ENCODE results near the gene RASL12.

DNA sequence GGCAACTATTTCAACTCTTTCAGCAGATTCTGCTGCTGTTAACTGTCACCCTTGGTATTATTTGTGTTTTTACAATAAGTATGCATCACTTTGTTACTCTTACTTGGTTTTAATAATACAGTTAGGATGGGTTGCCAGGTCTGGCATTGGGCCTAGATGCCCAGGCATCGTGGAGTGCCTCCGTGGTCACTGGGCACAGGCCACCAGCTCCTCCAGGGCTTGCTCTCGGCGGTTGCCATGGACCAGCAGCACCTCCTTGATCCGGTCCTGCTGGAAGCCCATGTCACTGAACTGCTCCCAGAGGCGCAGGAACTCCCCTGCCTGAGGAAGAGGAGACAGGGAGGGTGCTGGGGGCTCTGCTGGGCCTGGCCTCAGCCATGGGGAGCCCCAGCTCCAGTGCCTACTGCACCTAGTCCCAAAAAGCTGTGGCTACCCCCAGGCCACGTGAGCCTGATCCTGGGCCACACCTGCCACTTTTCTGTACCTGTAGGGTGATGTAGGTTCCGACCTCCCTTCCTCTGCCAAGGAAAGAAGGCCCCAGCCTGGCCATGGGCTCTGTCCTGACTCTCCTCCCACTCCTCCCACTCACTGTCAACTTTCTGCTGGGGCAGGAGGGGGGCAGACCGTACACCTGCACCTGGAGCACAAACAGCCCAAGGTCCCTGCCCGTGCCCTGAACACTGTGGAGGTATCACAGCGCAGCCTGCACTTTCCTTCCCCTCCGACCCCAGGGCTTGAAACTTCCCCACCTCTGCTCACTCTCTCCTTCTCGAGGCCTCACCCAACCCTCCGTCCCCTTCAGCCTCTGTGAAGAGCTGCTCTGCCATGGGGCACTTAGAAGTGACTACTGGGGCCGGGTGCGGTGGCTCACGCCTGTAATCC, 25.4 kb upstream of the RASL12 start:
- TF ChIP-seq, protein P1, sequence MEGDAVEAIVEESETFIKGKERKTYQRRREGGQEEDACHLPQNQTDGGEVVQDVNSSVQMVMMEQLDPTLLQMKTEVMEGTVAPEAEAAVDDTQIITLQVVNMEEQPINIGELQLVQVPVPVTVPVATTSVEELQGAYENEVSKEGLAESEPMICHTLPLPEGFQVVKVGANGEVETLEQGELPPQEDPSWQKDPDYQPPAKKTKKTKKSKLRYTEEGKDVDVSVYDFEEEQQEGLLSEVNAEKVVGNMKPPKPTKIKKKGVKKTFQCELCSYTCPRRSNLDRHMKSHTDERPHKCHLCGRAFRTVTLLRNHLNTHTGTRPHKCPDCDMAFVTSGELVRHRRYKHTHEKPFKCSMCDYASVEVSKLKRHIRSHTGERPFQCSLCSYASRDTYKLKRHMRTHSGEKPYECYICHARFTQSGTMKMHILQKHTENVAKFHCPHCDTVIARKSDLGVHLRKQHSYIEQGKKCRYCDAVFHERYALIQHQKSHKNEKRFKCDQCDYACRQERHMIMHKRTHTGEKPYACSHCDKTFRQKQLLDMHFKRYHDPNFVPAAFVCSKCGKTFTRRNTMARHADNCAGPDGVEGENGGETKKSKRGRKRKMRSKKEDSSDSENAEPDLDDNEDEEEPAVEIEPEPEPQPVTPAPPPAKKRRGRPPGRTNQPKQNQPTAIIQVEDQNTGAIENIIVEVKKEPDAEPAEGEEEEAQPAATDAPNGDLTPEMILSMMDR (conservative IDR thresholded peaks at IDR 0.05 in 1 of 2, IDR thresholded peaks at IDR 0.05 in 1 of 2; ENCODE audit: low read depth in 1 of 2, low read length in 2 of 2): no peak
- TF ChIP-seq EZH2 (IDR thresholded peaks at IDR 0.05; ENCODE audit: low read length, missing control alignments): no peak

Measured in fibroblast of lung (primary cell).